NCI-H1092 (cell line): ENCODE measurements around the gene ERCC6L2.

Source experiments
- DNase-seq: peaks from one replicate; lab custom pipeline; 2025; lab: John Stamatoyannopoulos, UW

Gene ERCC6L2

DNA sequence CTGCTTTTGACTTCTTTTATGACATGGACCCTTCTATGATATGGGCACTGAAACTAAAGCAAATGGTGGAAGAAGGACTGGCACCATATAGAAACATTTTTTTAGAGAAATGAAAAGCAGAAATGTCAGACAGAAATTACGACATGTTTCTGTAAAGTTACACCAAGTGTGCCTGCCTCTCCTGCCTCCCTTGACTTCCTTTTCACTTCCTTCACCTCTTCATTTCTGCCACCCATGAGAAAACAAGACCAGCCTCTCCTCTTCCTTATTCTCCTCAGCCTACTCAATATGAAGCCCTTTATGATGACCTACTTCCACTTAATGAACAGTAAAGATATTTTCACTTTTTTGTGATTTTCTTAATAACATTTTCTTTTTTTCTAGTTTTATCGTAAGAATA lies 44.5 kb downstream of the ERCC6L2 start:
- no peak for DNase-seq

DNA sequence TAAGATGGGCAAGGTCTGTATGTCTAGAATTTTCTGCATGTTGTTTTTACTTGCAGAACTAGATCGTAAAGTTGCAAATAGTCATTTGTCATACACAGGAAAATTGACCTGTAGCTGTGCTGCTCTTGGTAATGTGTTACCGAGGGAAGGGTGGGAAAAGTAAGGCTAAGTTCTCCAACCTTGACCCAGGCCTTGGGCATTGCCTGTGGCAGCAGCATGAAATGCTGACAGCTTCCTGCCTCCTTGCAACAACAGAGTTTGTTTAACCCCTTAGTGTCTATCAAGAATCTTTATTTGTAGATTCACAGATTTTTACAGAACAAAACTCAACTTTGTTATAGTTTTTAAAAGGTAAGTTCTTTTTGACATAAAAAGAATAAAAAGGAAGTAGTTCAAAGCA lies 48.3 kb downstream of the ERCC6L2 start:
- DNase-seq, result no peak

DNA sequence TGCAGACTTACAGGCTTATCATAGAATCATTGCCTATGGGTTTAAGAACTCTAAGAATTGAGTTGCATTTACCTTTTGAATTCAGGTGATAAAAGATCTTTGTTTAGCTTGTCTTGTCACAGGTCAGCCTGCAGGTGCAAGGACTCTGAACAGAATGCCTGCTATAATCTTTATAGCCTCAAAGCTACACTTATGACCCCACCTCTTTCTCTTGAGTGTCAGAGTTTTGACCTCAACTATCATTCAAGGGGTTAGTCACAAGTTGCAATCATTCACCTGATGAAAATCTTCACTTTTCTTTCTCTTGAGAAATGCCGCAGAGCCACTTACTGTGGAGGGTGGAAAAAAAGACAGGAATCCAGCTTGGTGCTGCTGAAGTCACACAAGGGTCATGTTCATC lies 49.5 kb downstream of the ERCC6L2 start:
- DNase-seq, result no peak

DNA sequence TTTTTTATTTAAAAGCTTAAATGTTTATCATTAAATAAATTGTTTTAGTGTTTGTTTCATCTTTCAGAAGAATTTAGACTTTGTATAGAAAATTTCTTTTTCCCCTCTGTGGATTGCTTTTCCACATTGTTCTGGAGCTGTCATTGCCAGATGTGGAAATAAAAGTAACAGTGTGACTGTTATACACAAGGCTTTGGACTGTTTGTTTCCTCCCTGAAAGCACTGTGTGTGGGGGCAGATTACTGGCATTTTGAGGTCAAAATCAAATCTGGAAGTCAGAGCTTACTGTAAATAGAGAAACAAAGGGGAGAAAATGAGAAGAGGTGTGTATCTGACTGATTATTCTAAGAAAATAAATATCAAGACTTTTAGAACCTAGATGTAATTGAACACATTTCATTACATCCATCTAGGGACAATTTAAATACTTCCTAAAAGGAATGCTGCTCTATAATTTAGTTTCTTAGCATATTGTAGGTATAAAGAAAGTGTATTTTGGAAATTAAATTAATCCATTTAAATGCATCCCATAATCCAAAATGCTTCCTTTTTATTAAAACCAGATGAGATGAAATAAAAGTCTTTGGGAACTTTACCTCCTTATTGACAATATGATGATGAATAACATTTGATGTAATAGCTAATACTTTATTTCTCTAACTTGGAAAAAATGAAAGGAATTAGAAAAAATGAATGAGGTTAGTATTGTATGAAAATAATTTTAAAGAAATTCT lies 51.9 kb downstream of the ERCC6L2 start:
- DNase-seq, result no peak

DNA sequence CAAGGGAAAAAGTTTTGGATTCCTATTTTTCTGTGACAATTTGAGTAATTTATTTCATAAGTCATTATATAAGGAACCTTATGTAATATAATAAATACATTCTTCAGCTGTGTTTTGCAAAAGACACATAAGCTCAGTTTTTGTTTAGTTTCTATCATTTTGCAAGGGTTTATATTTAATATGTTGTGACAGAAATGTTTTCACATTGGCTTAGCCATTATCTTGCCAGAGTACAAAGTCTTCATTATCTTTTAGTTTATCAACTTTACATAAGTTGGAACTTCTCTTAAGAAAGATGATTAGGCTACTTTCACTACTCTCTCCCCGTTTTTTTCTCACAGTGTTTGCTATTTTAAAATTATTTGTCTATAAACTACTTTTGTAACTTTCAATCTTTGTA lies 54.8 kb downstream of the ERCC6L2 start:
- DNase-seq, result no peak

DNA sequence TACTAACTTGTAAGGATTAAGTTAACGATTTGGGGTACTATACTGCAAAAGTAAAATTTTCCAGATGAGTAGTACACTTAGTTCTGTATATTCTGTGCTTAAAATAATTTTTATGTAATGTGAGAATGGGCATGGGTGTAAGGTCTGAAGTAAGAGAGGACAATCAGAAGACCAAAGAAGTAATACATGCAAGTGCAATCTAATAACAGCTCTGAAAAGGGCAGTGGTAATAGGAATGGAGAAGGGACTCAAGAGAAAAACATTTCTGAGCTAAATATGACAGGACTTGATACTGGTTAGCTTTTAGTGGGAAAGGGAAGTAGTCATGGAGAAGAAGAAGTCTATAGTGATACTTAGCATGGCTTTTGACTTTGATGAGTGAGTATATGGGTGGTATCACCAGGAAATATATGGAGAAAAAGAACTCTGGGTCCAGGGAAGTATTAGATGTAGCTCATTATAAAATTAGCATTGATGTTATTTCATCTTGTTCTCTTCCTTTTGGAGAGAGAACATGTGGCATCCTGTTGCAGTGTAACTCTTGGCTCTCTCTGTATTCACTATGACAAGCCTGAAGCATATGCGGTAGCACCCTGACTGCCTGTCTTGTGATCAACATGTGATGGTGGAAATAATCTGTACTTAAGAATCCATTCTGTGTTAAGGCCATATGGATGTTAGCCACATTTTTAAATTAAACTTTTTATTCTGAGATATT lies 60.5 kb downstream of the ERCC6L2 start:
- no peak for DNase-seq

DNA sequence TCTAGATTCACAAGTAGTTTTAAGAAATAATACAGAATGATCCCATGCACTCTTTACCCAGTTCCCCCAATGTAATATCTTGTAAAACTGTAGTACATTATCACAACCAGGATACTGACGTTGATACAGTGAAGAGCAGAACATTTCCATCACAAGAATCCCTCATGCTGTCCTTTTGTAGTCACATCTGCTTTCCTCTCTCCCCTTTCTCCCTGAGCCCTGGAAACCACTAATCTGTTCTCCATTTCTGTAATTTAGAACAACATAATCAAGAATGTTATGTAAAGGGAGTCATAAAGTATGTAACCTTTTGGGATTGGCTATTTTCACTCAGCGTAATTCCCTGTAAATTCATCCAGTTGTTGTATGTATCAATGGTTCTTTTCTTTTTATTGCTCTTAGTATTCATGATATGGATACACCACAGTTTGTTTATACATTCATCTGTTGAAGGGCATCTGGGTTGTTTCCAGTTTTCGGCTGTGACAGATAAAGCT lies 61.1 kb downstream of the ERCC6L2 start:
- DNase-seq, result no peak

DNA sequence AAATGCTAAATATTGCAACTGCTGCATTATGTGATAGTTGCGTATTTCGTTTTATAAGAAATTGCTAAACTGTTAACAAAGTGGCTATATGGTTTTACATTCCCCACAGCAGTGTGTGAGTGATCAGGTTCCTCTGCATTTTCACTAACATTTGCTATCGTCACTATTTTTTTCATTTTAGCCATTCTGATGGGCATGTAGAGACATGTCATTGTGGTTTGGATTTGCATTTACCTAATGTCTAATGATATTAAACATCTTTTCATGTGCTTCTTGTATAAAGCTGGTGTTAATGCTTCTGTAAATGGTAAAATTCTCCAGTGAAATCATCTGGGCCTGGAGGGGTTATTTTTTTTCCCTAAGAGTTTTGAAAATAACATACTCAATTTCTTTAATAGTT lies 61.6 kb downstream of the ERCC6L2 start:
- DNase-seq, result no peak

DNA sequence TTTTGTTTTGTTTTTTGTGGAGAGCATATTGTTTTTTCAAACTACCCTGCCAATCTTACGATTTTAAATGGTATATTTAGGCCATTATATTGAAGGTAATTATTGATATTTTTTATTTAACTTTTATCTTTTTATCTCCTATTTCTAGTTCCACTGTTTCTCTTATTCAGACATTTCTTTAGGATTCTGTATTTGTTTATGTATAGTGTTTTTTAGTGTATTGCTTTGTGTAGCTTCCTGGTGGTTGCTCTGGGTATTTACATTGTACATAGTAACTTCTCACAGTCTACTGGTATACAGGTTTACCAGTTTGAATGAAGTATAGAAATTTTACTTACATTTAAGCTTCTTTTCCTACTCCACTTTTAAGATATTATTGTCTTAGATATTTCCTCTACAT lies 63.2 kb downstream of the ERCC6L2 start:
- no peak for DNase-seq

DNA sequence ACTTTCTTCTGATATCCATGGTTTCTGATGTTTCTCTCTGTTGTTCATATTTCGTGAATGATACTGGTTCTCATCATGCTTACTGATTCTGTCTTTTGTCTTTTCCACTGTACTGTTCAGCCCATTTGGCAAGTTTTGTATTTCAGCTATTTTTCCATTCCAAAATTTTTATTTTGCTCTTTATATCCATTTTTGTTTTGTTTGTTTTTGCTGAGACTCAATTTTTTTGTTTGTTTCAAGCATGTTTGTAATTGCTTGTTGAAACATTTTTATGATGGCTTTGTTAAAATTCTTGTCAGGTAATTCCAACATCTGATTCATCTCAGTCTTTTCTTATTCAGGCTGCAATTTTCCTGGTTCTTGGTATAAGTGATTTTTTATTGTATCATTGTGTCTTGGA lies 64.0 kb downstream of the ERCC6L2 start:
- no peak for DNase-seq

DNA sequence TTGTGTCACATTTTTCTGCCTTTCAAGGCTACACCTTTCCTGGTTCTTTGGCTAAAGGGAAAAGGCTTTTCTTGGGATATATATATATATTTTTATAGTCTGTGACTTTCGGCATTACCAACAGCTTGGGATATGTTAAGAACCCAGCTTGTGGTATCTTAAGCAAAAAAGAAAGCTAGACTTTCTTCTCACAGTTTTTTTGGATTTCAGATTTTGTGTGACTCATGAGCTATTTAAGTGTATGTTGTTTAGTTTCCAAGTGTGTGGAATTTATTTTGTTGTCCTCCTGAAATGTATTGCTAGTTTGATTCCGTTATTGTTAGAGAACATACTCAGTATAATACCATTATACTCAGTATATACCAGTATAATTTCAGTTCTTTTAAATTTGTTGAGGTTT lies 64.8 kb downstream of the ERCC6L2 start:
- DNase-seq, result no peak

DNA sequence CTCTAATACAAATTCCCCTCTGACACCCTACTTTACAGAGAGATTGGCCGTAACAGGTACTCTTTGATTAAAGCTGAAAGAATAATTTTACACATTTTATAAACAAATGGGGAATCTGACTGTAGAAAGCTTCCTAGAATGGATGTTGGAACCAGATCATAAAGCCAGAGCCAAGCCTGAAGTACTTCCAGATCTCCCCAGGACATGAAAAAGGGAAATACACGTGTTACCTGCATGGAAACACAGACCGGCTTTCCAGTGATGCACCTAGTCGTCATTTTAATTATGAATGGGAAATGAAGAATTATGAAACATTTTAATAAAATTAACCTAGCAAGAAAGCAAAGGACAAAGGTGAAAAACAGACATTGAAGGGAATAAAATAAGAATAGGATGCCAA lies 66.5 kb downstream of the ERCC6L2 start:
- DNase-seq, result no peak

DNA sequence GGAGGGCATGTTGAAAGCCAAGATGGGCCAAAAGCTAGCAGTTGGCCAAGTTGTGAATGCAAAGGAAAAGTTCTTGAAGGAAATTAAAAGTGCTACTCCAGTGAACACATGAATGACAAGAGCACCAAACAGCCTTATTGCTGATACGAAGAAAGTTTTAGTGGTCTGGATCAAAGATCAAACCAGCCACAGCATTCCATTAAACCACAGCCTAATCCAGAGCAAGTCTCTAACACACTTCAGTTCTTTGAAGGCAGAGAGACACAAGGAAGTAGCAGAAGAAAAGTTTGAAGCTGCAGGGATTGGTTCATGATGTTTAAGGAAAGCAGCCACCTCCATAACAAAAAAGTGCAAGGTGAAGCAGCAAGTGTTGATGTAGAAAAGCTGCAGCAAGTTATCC lies 71.6 kb downstream of the ERCC6L2 start:
- no peak for DNase-seq

DNA sequence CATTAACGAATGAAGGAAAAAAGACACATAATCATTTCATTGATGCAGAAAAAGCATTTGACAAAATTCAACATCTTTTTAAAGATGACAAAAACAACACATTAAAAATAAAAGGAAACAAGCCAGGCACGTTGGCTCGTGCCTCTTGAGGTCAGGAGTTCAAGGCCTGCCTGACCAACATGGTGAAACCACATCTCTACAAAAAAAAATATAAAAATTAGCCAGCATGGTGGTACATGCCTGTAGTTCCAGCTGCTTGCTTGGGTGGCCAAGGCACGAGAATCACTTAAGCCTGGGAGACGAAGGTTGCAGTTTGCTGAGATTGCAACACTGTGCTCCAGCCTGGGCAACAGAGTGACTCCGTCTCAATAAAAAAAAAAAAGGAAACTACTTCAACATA lies 77.0 kb downstream of the ERCC6L2 start:
- no peak for DNase-seq

DNA sequence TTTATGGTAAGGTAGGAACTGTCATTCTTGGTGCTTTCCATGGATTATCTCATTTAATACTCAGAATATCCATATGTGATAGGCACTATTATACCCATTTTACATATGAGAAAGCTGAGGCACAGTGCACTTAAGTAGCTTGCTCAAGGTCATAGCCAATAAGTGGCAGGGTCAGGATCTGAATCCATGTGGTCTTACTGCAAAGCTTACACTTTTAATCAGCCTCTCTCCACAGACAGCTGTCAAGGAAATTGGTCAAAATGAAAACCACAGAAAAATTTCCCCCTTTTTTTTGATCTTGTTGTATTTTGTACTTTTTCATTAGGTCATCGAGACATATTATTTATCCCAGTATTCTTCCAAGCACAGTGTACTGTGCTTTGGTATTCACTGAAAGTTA lies 78.5 kb downstream of the ERCC6L2 start:
- no peak for DNase-seq

DNA sequence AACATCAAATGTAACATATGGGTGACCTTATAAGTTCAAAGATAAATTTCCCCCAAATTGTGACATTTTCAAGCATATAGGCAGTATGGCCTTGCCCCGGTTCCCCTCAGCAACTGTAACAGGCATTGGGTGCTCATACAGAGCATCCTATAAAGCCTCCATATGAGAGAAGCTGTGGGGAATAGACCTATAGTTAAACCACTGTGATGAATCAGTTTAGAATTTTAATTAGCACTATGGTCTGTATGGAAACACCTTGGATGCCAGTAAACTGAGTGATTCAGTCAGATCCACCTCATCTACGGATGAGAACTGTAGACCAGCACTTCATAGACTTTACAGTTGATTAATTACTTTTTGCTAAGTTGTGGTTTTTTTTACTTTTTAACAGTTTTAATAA lies 79.4 kb downstream of the ERCC6L2 start:
- no peak for DNase-seq

DNA sequence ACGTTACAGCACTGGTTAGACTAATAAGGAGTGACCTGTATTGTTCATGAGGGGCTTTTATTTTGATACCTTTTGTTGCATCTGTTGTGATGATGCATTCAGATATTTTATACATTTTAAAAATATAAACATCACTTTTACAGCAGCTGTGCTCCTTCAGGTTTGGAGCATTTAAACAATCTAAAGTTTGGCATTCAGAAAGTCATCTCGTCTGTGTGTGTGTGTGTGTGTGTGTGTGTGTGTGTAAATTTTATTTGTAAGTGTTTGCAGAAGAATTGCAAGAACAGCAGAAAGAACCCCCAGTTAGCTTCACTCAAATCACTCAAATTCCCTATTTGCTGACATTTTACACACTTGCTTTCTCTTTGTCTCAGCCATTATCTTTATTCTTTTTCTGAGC lies 87.4 kb downstream of the ERCC6L2 start:
- no peak for DNase-seq

DNA sequence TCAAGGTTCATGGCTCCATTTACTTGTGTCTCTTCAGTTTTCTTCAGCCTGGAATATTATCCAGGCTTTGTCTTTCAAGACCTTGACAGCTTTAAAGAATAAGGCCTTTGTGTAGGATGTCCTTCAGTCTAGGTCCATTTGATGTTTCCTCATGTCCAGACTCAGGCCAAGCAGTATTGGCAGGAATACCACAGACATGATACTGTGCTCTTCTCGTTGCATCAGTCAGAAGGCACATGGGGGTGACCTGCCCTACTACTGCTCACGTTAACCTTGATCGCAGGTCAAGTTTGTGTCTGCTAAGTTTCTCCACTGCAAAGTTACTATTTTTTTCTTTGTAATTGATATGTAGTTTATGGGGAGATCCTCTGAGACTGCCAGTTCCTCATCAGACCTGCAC lies 88.2 kb downstream of the ERCC6L2 start:
- DNase-seq, result no peak

DNA sequence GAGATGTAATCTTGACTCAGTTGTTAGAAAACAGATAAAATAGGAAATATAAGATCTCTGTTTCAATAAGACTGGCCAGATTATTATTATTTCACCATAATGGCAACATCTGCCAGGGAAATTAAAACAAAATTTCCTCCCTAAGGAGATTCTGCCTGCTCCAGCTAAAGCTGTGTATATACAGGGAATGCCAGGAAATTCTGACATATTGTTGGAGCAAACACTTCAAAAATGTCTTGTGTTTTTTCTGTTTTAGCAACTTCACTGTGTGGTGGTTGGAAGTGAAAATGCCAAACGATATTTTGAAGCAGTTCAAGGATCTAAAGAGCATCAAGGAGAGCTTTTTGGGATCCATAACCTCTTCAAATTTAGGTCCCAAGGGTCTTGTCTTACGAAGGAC lies 90.8 kb downstream of the ERCC6L2 start:
- no peak for DNase-seq

DNA sequence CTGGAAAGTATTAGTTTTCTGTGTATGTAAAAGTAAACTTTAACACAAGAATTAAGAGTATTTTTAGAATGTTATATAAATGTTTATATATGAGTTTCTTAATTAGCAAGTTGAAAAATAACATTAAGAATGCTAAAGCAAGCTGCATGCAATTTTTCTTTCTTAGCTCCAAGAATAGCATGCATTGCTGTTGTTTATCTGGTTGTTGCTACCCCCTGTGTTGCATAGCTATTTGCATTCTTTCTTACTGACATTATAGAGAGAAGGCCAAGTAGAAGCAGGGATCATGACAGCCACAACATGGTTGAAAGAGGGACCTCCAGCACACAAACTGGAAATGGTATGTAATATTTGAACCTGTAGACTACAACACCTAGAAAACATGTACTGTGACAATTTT lies 94.8 kb downstream of the ERCC6L2 start:
- DNase-seq, result no peak

DNA sequence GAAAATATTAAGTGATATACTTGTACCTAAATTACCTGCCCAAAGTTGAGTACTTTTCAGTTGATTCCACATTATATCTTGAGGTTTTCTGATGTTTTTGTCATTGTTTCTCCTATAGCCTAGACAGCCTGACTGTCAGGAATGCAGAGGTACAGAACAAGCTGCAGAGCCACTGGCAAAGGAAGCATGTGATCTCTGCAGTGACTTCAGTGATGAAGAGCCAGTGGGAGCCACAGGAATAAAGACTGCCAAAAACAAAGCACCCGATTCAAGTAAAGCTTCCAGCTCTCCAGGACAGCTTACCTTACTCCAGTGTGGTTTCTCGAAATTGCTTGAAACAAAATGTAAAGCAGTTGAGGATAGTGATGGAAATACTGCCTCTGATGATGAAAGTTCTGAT lies 96.3 kb downstream of the ERCC6L2 start:
- no peak for DNase-seq

DNA sequence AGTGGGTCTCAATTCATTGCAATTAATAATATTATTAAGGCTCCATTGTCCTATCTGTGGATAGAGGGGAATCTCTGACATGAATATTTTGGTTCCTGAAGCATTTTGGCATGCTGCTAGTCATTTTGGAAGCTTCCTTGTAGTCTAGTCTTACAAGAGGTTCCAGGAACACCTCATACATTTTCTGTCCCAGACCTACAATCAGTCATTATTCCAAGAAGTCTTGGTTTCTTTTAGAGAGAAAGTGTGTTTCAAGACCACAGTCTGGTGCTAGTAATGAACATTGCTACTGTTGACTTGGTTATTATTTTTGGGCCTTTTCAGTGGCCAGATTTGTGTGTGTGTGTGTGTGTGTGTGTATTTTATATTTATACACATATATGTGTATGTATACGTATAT lies 98.9 kb downstream of the ERCC6L2 start:
- no peak for DNase-seq

DNA sequence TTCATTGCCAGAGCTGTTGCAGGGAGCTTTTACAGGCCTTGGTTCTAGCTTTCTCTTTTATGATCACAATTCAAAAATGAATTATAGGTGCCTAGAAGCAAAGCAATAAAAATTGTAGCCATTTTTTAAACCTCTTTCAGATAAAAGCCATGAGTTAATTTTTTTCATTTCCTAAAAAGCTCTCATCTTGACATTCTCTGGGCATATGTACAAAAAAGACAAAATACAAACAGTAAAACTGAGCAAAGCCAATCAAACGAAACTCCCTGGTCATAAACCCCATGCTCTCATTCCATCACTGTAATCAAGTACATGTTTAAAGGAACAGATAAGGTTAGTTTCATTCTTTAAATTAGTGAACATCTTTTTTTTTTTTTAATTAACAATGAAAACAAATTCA lies 101.9 kb downstream of the ERCC6L2 start:
- DNase-seq, result no peak

DNA sequence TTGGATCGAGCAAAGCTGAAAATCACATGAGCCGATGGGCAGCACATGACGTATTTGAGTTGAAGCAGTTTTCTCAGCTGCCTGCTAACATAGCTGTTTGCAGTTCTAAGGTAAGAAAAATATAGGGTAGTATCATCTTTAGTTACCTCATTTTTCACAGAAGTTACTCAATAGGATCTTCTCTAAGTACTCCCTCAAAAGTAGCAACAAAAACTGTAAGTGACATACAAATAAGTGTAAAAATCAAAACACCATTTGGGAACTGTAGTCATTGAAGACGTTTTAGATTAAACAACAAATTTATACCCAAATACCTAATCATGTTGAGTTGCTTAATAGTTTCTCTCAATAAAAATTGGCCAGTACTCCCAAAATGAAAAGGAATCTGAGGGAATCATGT lies 102.6 kb downstream of the ERCC6L2 start:
- no peak for DNase-seq
